Type B pancreatic cell (in vitro differentiated cells): ENCODE results near the gene APP. TPM values are rescaled to one million over a fixed set of nuclear protein-coding genes. Genes with fewer than 3 reads are reported as not detected.

Experiments used
- DNase-seq: peaks from one replicate; pipeline ENCODE4 v3.0.0; 2021; ENCODE audit warnings: mixed read lengths; ENCODE audit not compliant: unreplicated experiment; ENCODE audit errors: extremely low spot score
- H3K27ac Mint-ChIP-seq: 2 replicates; pipeline ENCODE4 v1.8.0; 2021; ENCODE audit warnings: mild to moderate bottlenecking, mixed read lengths
- H3K27me3 Mint-ChIP-seq: 2 replicates; pipeline ENCODE4 v1.8.0; 2021; ENCODE audit warnings: mixed read lengths
- H3K36me3 Mint-ChIP-seq: 2 replicates; pipeline ENCODE4 v1.8.0; 2021; ENCODE audit warnings: mixed read lengths
- H3K4me1 Mint-ChIP-seq: one replicate; pipeline ENCODE4 v1.8.0; 2021; ENCODE audit warnings: mixed read lengths; ENCODE audit not compliant: unreplicated experiment
- H3K4me3 Mint-ChIP-seq: 2 replicates; pipeline ENCODE4 v1.8.0; 2021; ENCODE audit warnings: mild to moderate bottlenecking, mixed read lengths
- H3K9me3 Mint-ChIP-seq: 2 replicates; pipeline ENCODE4 v1.8.0; 2021; ENCODE audit warnings: mixed read lengths
- CTCF ChIP-seq: fragments of 200-600 bp; sonication (generic); conservative IDR thresholded peaks from 2 replicates; pipeline ENCODE4 v1.5.0; 2021; ENCODE audit warnings: antibody characterized with exemption, mild to moderate bottlenecking
- total RNA-seq: library from RNA; stranded (reverse); gene quantifications from 2 replicates; pipeline ENCODE4 v1.2.1, GENCODE V29; 2021; ENCODE audit warnings: low replicate concordance

APP gene
- total RNA-seq, 1 donor from 2014 or later, result 415 TPM

- TF ChIP-seq CTCF, result no peak
- no peak for DNase-seq
- H3K27me3 Mint-ChIP-seq, result peaks cover 8% of the 10 kb centered on the region
- H3K36me3 Mint-ChIP-seq, result no peaks in the 10 kb centered on the region
- no peaks in the 10 kb centered on the region for H3K9me3 Mint-ChIP-seq
- peak overlapping the region; percentile 98 for H3K4me3 Mint-ChIP-seq
- peak overlapping the region; percentile 80 for H3K27ac Mint-ChIP-seq
- peaks cover 20% of the 10 kb centered on the region for H3K4me1 Mint-ChIP-seq
These were observed 909 bp upstream of the APP start for GRCh38 chr21:26171258-26172100.

- TF ChIP-seq CTCF, result no peak
- peaks cover 8% of the 10 kb centered on the region for H3K27me3 Mint-ChIP-seq
- peak; percentile 78 for DNase-seq
- H3K9me3 Mint-ChIP-seq, result no peaks in the 10 kb centered on the region
- H3K36me3 Mint-ChIP-seq, result peaks cover 4% of the 10 kb centered on the region
- peak overlapping the region; percentile 98 for H3K4me3 Mint-ChIP-seq
- H3K4me1 Mint-ChIP-seq, result peaks cover 32% of the 10 kb centered on the region
- peak overlapping the region; percentile 82 for H3K27ac Mint-ChIP-seq
These were observed 729 bp downstream of the APP start for GRCh38 chr21:26169611-26170470.

- H3K36me3 Mint-ChIP-seq, result peaks cover 4% of the 10 kb centered on the region
- peaks cover 32% of the 10 kb centered on the region for H3K4me1 Mint-ChIP-seq
- H3K27me3 Mint-ChIP-seq, result peaks cover 8% of the 10 kb centered on the region
- H3K9me3 Mint-ChIP-seq, result no peaks in the 10 kb centered on the region
- peak overlapping the region; percentile 82 for H3K27ac Mint-ChIP-seq
- DNase-seq, result no peak
- peak; percentile 73 for TF ChIP-seq CTCF
- peak overlapping the region; percentile 98 for H3K4me3 Mint-ChIP-seq
These were observed 1.4 kb downstream of the APP start for GRCh38 chr21:26169061-26169610.

GRCh38 chr21:26168371-26168770 lies 2.2 kb downstream of the APP start:
- DNase-seq, result no peak
- Mint-ChIP-seq H3K4me3 (peak overlapping the region; percentile 98), H3K9me3 (no peaks in the 10 kb centered on the region), H3K4me1 (peaks cover 34% of the 10 kb centered on the region), H3K36me3 (peaks cover 4% of the 10 kb centered on the region), H3K27ac (peak overlapping the region; percentile 82), H3K27me3 (peaks cover 8% of the 10 kb centered on the region)
- no peak for TF ChIP-seq CTCF

- no peak for DNase-seq
- Mint-ChIP-seq H3K4me1 (peaks cover 36% of the 10 kb centered on the region), H3K4me3 (peak overlapping the region; percentile 98), H3K36me3 (peaks cover 4% of the 10 kb centered on the region), H3K9me3 (no peaks in the 10 kb centered on the region), H3K27me3 (peaks cover 8% of the 10 kb centered on the region), H3K27ac (peak overlapping the region; percentile 14)
- no peak for TF ChIP-seq CTCF
These were observed 3.0 kb downstream of the APP start for GRCh38 chr21:26167593-26167992.
